HepG2 (cell line): Measurements from ENCODE around the gene OAT. TPM values are rescaled to one million over a fixed set of nuclear protein-coding genes. Genes with fewer than 3 reads are reported as not detected.
A peak's percentile ranks its signal among the peaks of the same experiment; 100 is the strongest.

Experiments
- AFF4 ChIP-seq: sonication (generic); formaldehyde crosslinking; IDR thresholded peaks from 2 replicates; pipeline ENCODE4 v1.4.0; 2020; ENCODE audit warnings: missing genetic modification reagents
- AKAP8 ChIP-seq: sonication (generic); formaldehyde crosslinking; IDR thresholded peaks from 2 replicates; pipeline ENCODE4 v1.5.1; 2020; ENCODE audit warnings: mild to moderate bottlenecking, missing genetic modification reagents
- ERF ChIP-seq: IDR thresholded peaks from 2 replicates; pipeline ENCODE4 v1.6.1; 2018; ENCODE audit warnings: missing biosample characterization, missing genetic modification reagents
- GABPB1 ChIP-seq: IDR thresholded peaks from 2 replicates; pipeline ENCODE4 v1.6.1; 2016; ENCODE audit warnings: mild to moderate bottlenecking, missing genetic modification reagents, moderate library complexity, missing compliant biosample characterization
- GPN1 ChIP-seq: sonication (generic); formaldehyde crosslinking; IDR thresholded peaks from 2 replicates; pipeline ENCODE4 v1.5.1; 2020; ENCODE audit warnings: missing genetic modification reagents, borderline replicate concordance
- HES4 ChIP-seq: sonication (generic); formaldehyde crosslinking; IDR thresholded peaks from 2 replicates; pipeline ENCODE4 v1.9.0; 2021; ENCODE audit warnings: mild to moderate bottlenecking, missing genetic modification reagents, borderline replicate concordance
- NAIF1 ChIP-seq: sonication (generic); formaldehyde crosslinking; IDR thresholded peaks from 2 replicates; pipeline ENCODE4 v1.5.0; 2020; ENCODE audit warnings: mild to moderate bottlenecking, missing genetic modification reagents, borderline replicate concordance
- NFATC3 ChIP-seq: sonication (generic); formaldehyde crosslinking; IDR thresholded peaks from 2 replicates; pipeline ENCODE4 v1.5.1; 2020; ENCODE audit warnings: mild to moderate bottlenecking, missing genetic modification reagents
- REXO4 ChIP-seq: sonication (generic); formaldehyde crosslinking; IDR thresholded peaks from 2 replicates; pipeline ENCODE4 v1.8.0; 2022; ENCODE audit warnings: missing genetic modification reagents, mild to moderate bottlenecking, borderline replicate concordance
- SNAPC4 ChIP-seq: sonication (generic); formaldehyde crosslinking; IDR thresholded peaks from 2 replicates; pipeline ENCODE4 v1.4.0; 2020; ENCODE audit warnings: mild to moderate bottlenecking, missing genetic modification reagents
- TRIM24 ChIP-seq: sonication (generic); formaldehyde crosslinking; IDR thresholded peaks from 2 replicates; pipeline ENCODE4 v1.8.0; 2022; ENCODE audit warnings: mild to moderate bottlenecking, missing genetic modification reagents
- ZMAT3 ChIP-seq: sonication (generic); formaldehyde crosslinking; conservative IDR thresholded peaks from 2 replicates; pipeline ENCODE4 v1.7.0; 2021; ENCODE audit warnings: missing genetic modification reagents
- ZNF180 ChIP-seq: sonication (generic); formaldehyde crosslinking; IDR thresholded peaks from 2 replicates; pipeline ENCODE4 v1.4.0; 2020; ENCODE audit warnings: low read depth, missing genetic modification reagents, borderline replicate concordance
- ZNF296 ChIP-seq: sonication (generic); formaldehyde crosslinking; conservative IDR thresholded peaks from 2 replicates; pipeline ENCODE4 v1.5.0; 2020; ENCODE audit warnings: mild to moderate bottlenecking, missing genetic modification reagents
- ZNF530 ChIP-seq: sonication (generic); formaldehyde crosslinking; IDR thresholded peaks from 2 replicates; pipeline ENCODE4 v1.5.0; 2020; ENCODE audit warnings: low read depth, mild to moderate bottlenecking, missing genetic modification reagents
- ZNF546 ChIP-seq: sonication (generic); formaldehyde crosslinking; conservative IDR thresholded peaks from 2 replicates; pipeline ENCODE4 v1.8.1; 2023; ENCODE audit warnings: mild to moderate bottlenecking, missing genetic modification reagents
- ZNF556 ChIP-seq: sonication (generic); formaldehyde crosslinking; IDR thresholded peaks from 2 replicates; pipeline ENCODE4 v1.4.0; 2020; ENCODE audit warnings: mild to moderate bottlenecking, missing genetic modification reagents, borderline replicate concordance
- ZNF598 ChIP-seq: sonication (generic); formaldehyde crosslinking; IDR thresholded peaks from 2 replicates; pipeline ENCODE4 v1.5.1; 2020; ENCODE audit warnings: mild to moderate bottlenecking, missing genetic modification reagents, borderline replicate concordance
- ZUFSP ChIP-seq: sonication (generic); formaldehyde crosslinking; IDR thresholded peaks from 2 replicates; pipeline ENCODE4 v1.9.0; 2021; ENCODE audit warnings: missing genetic modification reagents, mild to moderate bottlenecking, borderline replicate concordance
- polyA plus RNA-seq, 8 experiments: library from polyadenylated mRNA; depleted of rRNA in 3 of 8; stranded (reverse) in 7 of 8; unstranded in 1 of 8; fragments of >200 nt; fragmentation: Illumina TruSeq in 4 of 8; extraction: Trizol in 4 of 8; gene quantifications; 2 replicates each; pipeline versions ENCODE4 v1.2.1 to v1.2.3, GENCODE V29; 2011 to 2016; ENCODE audit warnings: low read depth in 4 of 8, missing spikeins in 1 of 8, mixed read lengths in 1 of 8; ENCODE audit not compliant: insufficient read depth in 1 of 8
- total RNA-seq, 5 experiments: library from RNA; depleted of rRNA; stranded (reverse); fragments of >200 nt; fragmentation: Illumina TruSeq; extraction: Trizol; gene quantifications; 2 replicates each; pipeline ENCODE4 v1.2.3, GENCODE V29; 2016; ENCODE audit warnings: low read depth in 1 of 5

Gene OAT
- total and polyA plus RNA-seq, 2 of the 13 experiments (the other 11 are each of a cell fraction or from before 2014, with no cell fraction given): 87.8 to 96.7 TPM

GRCh38 chr10:124461642-124462347, 43.1 kb upstream of the OAT start, which contains the start of gene LHPP (continued):
- TF ChIP-seq ZUFSP (CRISPR knock-in tag): no peak
- no peak for TF ChIP-seq ZNF598 (CRISPR knock-in tag)
- peak; percentile 90; the same call in 1 of the 2 replicates for TF ChIP-seq HES4
- TF ChIP-seq ZNF556 (CRISPR knock-in tag): no peak
- TF ChIP-seq NFATC3: 0 out of 2 replicates have a peak, but pooled peaks have one; percentile 35
- TF ChIP-seq NAIF1 (CRISPR knock-in tag): no peak
- no peak for TF ChIP-seq ZNF530 (CRISPR knock-in tag)
- no peak for TF ChIP-seq AFF4
- no peak for TF ChIP-seq ZNF546 (CRISPR knock-in tag)
- TF ChIP-seq GPN1 (CRISPR knock-in tag): no peak; the same call in 1 of the 2 replicates
- 0 out of 2 replicates have a peak, but pooled peaks have one; percentile 14 for TF ChIP-seq ZMAT3
- no peak for TF ChIP-seq AKAP8 (CRISPR knock-in tag)
- 0 out of 2 replicates have a peak, but pooled peaks have one; percentile 12 for TF ChIP-seq ERF
- no peak for TF ChIP-seq SNAPC4 (CRISPR knock-in tag)
- no peak for TF ChIP-seq ZNF296
- TF ChIP-seq REXO4 (CRISPR knock-in tag): no peak
- TF ChIP-seq TRIM24 (CRISPR knock-in tag): no peak
- peak; percentile 79 for TF ChIP-seq GABPB1
- no peak for TF ChIP-seq ZNF180 (CRISPR knock-in tag)
